Measurements from ENCODE around the gene KCNIP4. TPM values are rescaled to one million over a fixed set of nuclear protein-coding genes. Genes with fewer than 3 reads are reported as not detected.

The KCNIP4 gene
- total and polyA plus RNA-seq, 10 of the 15 experiments (the other 5 are each of a cell fraction or from before 2014, with no cell fraction given), result 0.03 to 0.23 (median 0.13) TPM; not detected in 7

DNA sequence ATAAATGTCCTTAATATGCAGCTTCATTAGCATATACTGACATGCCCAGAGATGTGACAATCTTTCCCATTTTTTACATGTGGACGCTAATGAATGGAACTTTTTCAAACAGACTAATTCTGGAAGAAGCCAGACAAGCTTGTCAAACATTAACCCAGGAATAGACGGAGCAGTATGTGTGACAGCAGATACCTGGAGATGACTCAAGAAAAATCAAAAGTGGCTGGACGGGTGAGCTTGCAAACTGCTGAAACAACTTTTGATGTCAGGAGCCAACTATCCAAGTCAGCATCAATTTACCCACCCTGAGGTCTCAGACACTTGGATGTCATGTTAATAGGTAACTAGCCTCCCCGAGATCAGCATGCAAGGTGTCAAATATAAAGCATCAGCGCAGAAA lies 1065.3 kb downstream of the KCNIP4 start (continued):
- TF ChIP-seq, protein P1, sequence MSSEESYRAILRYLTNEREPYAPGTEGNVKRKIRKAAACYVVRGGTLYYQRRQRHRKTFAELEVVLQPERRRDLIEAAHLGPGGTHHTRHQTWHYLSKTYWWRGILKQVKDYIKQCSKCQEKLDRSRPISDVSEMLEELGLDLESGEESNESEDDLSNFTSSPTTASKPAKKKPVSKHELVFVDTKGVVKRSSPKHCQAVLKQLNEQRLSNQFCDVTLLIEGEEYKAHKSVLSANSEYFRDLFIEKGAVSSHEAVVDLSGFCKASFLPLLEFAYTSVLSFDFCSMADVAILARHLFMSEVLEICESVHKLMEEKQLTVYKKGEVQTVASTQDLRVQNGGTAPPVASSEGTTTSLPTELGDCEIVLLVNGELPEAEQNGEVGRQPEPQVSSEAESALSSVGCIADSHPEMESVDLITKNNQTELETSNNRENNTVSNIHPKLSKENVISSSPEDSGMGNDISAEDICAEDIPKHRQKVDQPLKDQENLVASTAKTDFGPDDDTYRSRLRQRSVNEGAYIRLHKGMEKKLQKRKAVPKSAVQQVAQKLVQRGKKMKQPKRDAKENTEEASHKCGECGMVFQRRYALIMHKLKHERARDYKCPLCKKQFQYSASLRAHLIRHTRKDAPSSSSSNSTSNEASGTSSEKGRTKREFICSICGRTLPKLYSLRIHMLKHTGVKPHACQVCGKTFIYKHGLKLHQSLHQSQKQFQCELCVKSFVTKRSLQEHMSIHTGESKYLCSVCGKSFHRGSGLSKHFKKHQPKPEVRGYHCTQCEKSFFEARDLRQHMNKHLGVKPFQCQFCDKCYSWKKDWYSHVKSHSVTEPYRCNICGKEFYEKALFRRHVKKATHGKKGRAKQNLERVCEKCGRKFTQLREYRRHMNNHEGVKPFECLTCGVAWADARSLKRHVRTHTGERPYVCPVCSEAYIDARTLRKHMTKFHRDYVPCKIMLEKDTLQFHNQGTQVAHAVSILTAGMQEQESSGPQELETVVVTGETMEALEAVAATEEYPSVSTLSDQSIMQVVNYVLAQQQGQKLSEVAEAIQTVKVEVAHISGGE (CRISPR knock-in tag; IDR thresholded peaks at IDR 0.05), result no peak
- no peak for TF ChIP-seq ZSCAN29 (IDR thresholded peaks at IDR 0.05)
- TF ChIP-seq, protein P2, sequence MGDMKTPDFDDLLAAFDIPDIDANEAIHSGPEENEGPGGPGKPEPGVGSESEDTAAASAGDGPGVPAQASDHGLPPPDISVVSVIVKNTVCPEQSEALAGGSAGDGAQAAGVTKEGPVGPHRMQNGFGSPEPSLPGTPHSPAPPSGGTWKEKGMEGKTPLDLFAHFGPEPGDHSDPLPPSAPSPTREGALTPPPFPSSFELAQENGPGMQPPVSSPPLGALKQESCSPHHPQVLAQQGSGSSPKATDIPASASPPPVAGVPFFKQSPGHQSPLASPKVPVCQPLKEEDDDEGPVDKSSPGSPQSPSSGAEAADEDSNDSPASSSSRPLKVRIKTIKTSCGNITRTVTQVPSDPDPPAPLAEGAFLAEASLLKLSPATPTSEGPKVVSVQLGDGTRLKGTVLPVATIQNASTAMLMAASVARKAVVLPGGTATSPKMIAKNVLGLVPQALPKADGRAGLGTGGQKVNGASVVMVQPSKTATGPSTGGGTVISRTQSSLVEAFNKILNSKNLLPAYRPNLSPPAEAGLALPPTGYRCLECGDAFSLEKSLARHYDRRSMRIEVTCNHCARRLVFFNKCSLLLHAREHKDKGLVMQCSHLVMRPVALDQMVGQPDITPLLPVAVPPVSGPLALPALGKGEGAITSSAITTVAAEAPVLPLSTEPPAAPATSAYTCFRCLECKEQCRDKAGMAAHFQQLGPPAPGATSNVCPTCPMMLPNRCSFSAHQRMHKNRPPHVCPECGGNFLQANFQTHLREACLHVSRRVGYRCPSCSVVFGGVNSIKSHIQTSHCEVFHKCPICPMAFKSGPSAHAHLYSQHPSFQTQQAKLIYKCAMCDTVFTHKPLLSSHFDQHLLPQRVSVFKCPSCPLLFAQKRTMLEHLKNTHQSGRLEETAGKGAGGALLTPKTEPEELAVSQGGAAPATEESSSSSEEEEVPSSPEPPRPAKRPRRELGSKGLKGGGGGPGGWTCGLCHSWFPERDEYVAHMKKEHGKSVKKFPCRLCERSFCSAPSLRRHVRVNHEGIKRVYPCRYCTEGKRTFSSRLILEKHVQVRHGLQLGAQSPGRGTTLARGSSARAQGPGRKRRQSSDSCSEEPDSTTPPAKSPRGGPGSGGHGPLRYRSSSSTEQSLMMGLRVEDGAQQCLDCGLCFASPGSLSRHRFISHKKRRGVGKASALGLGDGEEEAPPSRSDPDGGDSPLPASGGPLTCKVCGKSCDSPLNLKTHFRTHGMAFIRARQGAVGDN (IDR thresholded peaks at IDR 0.05), result no peak
- no peak for TF ChIP-seq TBL1XR1 (IDR thresholded peaks at IDR 0.05; ENCODE audit: low read depth, low read length)
- no peak for TF ChIP-seq CREB1 (IDR thresholded peaks at IDR 0.05; ENCODE audit: low read depth)
- no peak for TF ChIP-seq POU2F2 (IDR thresholded peaks at IDR 0.05; ENCODE audit: borderline replicate concordance, low read depth, low read length)
- TF ChIP-seq RELA (IDR thresholded peaks at IDR 0.05; ENCODE audit: borderline replicate concordance, partially characterized antibody), result no peak
- no peak for TF ChIP-seq MXI1 (IDR thresholded peaks at IDR 0.05; ENCODE audit: low read depth, low read length)
- TF ChIP-seq BRCA1 (IDR thresholded peaks at IDR 0.05; ENCODE audit: low read depth, low read length), result no peak

Data from GM12878 (cell line).